ENCODE results near the gene EPHA7.

DNA sequence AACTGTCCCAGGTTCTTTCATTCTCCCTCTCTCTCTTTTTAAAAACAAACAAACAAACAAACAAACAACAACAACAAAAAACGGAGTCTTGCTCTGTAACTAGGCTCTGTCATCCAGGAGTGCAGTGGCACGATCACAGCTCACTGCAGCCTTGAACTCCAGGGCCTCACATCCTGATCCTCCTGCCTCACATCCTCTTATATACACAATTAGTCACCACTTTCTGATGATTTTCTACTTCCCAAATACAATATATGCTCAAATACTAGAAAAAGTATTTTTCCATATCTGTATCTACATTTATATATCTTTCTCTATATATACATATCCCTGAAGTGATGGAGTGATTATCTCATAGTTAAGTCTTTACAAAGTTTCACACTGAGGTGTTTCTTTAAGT is 170.7 kb downstream of the EPHA7 start:
- TF ChIP-seq, protein P1, sequence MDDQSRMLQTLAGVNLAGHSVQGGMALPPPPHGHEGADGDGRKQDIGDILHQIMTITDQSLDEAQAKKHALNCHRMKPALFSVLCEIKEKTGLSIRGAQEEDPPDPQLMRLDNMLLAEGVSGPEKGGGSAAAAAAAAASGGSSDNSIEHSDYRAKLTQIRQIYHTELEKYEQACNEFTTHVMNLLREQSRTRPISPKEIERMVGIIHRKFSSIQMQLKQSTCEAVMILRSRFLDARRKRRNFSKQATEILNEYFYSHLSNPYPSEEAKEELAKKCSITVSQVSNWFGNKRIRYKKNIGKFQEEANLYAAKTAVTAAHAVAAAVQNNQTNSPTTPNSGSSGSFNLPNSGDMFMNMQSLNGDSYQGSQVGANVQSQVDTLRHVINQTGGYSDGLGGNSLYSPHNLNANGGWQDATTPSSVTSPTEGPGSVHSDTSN (CRISPR knock-in tag; IDR thresholded peaks at IDR 0.05) = no peak
- TF ChIP-seq, protein P2, sequence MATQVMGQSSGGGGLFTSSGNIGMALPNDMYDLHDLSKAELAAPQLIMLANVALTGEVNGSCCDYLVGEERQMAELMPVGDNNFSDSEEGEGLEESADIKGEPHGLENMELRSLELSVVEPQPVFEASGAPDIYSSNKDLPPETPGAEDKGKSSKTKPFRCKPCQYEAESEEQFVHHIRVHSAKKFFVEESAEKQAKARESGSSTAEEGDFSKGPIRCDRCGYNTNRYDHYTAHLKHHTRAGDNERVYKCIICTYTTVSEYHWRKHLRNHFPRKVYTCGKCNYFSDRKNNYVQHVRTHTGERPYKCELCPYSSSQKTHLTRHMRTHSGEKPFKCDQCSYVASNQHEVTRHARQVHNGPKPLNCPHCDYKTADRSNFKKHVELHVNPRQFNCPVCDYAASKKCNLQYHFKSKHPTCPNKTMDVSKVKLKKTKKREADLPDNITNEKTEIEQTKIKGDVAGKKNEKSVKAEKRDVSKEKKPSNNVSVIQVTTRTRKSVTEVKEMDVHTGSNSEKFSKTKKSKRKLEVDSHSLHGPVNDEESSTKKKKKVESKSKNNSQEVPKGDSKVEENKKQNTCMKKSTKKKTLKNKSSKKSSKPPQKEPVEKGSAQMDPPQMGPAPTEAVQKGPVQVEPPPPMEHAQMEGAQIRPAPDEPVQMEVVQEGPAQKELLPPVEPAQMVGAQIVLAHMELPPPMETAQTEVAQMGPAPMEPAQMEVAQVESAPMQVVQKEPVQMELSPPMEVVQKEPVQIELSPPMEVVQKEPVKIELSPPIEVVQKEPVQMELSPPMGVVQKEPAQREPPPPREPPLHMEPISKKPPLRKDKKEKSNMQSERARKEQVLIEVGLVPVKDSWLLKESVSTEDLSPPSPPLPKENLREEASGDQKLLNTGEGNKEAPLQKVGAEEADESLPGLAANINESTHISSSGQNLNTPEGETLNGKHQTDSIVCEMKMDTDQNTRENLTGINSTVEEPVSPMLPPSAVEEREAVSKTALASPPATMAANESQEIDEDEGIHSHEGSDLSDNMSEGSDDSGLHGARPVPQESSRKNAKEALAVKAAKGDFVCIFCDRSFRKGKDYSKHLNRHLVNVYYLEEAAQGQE (tag by site-specific recombination; IDR thresholded peaks at IDR 0.05) = no peak
- TF ChIP-seq, protein P3, sequence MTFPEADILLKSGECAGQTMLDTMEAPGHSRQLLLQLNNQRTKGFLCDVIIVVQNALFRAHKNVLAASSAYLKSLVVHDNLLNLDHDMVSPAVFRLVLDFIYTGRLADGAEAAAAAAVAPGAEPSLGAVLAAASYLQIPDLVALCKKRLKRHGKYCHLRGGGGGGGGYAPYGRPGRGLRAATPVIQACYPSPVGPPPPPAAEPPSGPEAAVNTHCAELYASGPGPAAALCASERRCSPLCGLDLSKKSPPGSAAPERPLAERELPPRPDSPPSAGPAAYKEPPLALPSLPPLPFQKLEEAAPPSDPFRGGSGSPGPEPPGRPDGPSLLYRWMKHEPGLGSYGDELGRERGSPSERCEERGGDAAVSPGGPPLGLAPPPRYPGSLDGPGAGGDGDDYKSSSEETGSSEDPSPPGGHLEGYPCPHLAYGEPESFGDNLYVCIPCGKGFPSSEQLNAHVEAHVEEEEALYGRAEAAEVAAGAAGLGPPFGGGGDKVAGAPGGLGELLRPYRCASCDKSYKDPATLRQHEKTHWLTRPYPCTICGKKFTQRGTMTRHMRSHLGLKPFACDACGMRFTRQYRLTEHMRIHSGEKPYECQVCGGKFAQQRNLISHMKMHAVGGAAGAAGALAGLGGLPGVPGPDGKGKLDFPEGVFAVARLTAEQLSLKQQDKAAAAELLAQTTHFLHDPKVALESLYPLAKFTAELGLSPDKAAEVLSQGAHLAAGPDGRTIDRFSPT (tag by site-specific recombination; IDR thresholded peaks at IDR 0.05) = no peak
- TF ChIP-seq SETDB1 (IDR thresholded peaks at IDR 0.05; ENCODE audit: insufficient read length, low read length) = no peak
- TF ChIP-seq ZBTB1 (tag by site-specific recombination; IDR thresholded peaks at IDR 0.05) = no peak
- TF ChIP-seq ZNF140 (tag by site-specific recombination; IDR thresholded peaks at IDR 0.05) = no peak
- no peak for TF ChIP-seq ZNF354C (tag by site-specific recombination; IDR thresholded peaks at IDR 0.05; ENCODE audit: borderline replicate concordance, low read depth)
- no peak for TF ChIP-seq GFI1B (tag by site-specific recombination; IDR thresholded peaks at IDR 0.05)
- no peak for TF ChIP-seq ZNF433 (tag by site-specific recombination; IDR thresholded peaks at IDR 0.05; ENCODE audit: low read depth)
- TF ChIP-seq, protein P4, sequence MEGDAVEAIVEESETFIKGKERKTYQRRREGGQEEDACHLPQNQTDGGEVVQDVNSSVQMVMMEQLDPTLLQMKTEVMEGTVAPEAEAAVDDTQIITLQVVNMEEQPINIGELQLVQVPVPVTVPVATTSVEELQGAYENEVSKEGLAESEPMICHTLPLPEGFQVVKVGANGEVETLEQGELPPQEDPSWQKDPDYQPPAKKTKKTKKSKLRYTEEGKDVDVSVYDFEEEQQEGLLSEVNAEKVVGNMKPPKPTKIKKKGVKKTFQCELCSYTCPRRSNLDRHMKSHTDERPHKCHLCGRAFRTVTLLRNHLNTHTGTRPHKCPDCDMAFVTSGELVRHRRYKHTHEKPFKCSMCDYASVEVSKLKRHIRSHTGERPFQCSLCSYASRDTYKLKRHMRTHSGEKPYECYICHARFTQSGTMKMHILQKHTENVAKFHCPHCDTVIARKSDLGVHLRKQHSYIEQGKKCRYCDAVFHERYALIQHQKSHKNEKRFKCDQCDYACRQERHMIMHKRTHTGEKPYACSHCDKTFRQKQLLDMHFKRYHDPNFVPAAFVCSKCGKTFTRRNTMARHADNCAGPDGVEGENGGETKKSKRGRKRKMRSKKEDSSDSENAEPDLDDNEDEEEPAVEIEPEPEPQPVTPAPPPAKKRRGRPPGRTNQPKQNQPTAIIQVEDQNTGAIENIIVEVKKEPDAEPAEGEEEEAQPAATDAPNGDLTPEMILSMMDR (tag by site-specific recombination; IDR thresholded peaks at IDR 0.05) = no peak
- no peak for TF ChIP-seq ZNF670 (tag by site-specific recombination; IDR thresholded peaks at IDR 0.05; ENCODE audit: low read depth)
- TF ChIP-seq ZFP37 (tag by site-specific recombination; IDR thresholded peaks at IDR 0.05) = no peak
- no peak for TF ChIP-seq OVOL3 (tag by site-specific recombination; IDR thresholded peaks at IDR 0.05)
- TF ChIP-seq ZEB2 (tag by site-specific recombination; IDR thresholded peaks at IDR 0.05) = no peak
